ENCODE data around the gene PERP.
"Not testable (repeated sequence)": the region's sequence is repeated elsewhere in the genome, so short reads cannot be mapped to it uniquely, and the experiment has no call there.

Gene PERP

GRCh38 chr6:138084904-138085838 is 22.0 kb downstream of the PERP start:
- Histone ChIP-seq H3K36me3 (ENCODE audit: low read length) (no peaks in the 10 kb centered on the region), H3K9ac (ENCODE audit: low read length) (no peak overlapping the region), H2AFZ (ENCODE audit: low read depth, low read length, severe bottlenecking) (no peak overlapping the region), H3F3A (ENCODE audit: insufficient read depth) (no peaks in the 10 kb centered on the region), H3K27ac (ENCODE audit: low read depth, low read length) (no peak overlapping the region), H4K20me1 (ENCODE audit: low read depth, low read length) (no peaks in the 10 kb centered on the region), H3K4me2 (ENCODE audit: low read depth, low read length, poor library complexity, severe bottlenecking) (no peak overlapping the region), H3K79me2 (ENCODE audit: insufficient read depth, low read length) (no peaks in the 10 kb centered on the region), H3K9me2 (replicated peaks; ENCODE audit: insufficient read depth, low read length) (no peaks in the 10 kb centered on the region), H3K9me3 (ENCODE audit: insufficient read depth, low read length) (no peaks in the 10 kb centered on the region), H3K4me3 (ENCODE audit: insufficient read depth, low read length, poor library complexity, severe bottlenecking) (no peak overlapping the region), H3K27me3 (ENCODE audit: low read length) (no peaks in the 10 kb centered on the region)
- no peak for TF ChIP-seq EZH2phosphoT487 (conservative IDR thresholded peaks at IDR 0.05; ENCODE audit: low read length)
- TF ChIP-seq, protein P1, sequence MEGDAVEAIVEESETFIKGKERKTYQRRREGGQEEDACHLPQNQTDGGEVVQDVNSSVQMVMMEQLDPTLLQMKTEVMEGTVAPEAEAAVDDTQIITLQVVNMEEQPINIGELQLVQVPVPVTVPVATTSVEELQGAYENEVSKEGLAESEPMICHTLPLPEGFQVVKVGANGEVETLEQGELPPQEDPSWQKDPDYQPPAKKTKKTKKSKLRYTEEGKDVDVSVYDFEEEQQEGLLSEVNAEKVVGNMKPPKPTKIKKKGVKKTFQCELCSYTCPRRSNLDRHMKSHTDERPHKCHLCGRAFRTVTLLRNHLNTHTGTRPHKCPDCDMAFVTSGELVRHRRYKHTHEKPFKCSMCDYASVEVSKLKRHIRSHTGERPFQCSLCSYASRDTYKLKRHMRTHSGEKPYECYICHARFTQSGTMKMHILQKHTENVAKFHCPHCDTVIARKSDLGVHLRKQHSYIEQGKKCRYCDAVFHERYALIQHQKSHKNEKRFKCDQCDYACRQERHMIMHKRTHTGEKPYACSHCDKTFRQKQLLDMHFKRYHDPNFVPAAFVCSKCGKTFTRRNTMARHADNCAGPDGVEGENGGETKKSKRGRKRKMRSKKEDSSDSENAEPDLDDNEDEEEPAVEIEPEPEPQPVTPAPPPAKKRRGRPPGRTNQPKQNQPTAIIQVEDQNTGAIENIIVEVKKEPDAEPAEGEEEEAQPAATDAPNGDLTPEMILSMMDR (IDR thresholded peaks at IDR 0.05; ENCODE audit: insufficient read depth, low read length, poor library complexity, severe bottlenecking) = no peak

GRCh38 chr6:138082232-138082631 is 25.0 kb downstream of the PERP start:
- H3K36me3 ChIP-seq (ENCODE audit: low read length) = no peaks in the 10 kb centered on the region
- H2AFZ ChIP-seq (ENCODE audit: low read depth, low read length, severe bottlenecking) = no peak overlapping the region
- H3K79me2 ChIP-seq (ENCODE audit: insufficient read depth, low read length) = no peaks in the 10 kb centered on the region
- no peak overlapping the region for H3K4me3 ChIP-seq (ENCODE audit: insufficient read depth, low read length, poor library complexity, severe bottlenecking)
- no peaks in the 10 kb centered on the region for H3F3A ChIP-seq (ENCODE audit: insufficient read depth)
- no peaks in the 10 kb centered on the region for H3K9me3 ChIP-seq (ENCODE audit: insufficient read depth, low read length)
- no peak overlapping the region for H3K27ac ChIP-seq (ENCODE audit: low read depth, low read length)
- H4K20me1 ChIP-seq (ENCODE audit: low read depth, low read length) = no peaks in the 10 kb centered on the region
- no peak overlapping the region for H3K9ac ChIP-seq (ENCODE audit: low read length)
- no peaks in the 10 kb centered on the region for H3K27me3 ChIP-seq (ENCODE audit: low read length)
- H3K4me2 ChIP-seq (ENCODE audit: low read depth, low read length, poor library complexity, severe bottlenecking) = no peak overlapping the region
- TF ChIP-seq EZH2phosphoT487 (conservative IDR thresholded peaks at IDR 0.05; ENCODE audit: low read length) = no peak
- TF ChIP-seq, protein P1 (IDR thresholded peaks at IDR 0.05; ENCODE audit: insufficient read depth, low read length, poor library complexity, severe bottlenecking) = no peak
- H3K9me2 ChIP-seq (replicated peaks; ENCODE audit: insufficient read depth, low read length) = no peaks in the 10 kb centered on the region

- H3K79me2 ChIP-seq (ENCODE audit: insufficient read depth, low read length); H3K9me2 ChIP-seq (replicated peaks; ENCODE audit: insufficient read depth, low read length); H2AFZ ChIP-seq (ENCODE audit: low read depth, low read length, severe bottlenecking); H3K36me3 ChIP-seq (ENCODE audit: low read length); H3F3A ChIP-seq (ENCODE audit: insufficient read depth); H4K20me1 ChIP-seq (ENCODE audit: low read depth, low read length); H3K4me3 ChIP-seq (ENCODE audit: insufficient read depth, low read length, poor library complexity, severe bottlenecking); H3K4me2 ChIP-seq (ENCODE audit: low read depth, low read length, poor library complexity, severe bottlenecking); H3K9ac ChIP-seq (ENCODE audit: low read length); H3K27ac ChIP-seq (ENCODE audit: low read depth, low read length); H3K27me3 ChIP-seq (ENCODE audit: low read length); H3K9me3 ChIP-seq (ENCODE audit: insufficient read depth, low read length): not testable (repeated sequence)
Observed at GRCh38 chr6:138079556-138079955, 27.7 kb downstream of the PERP start.

GRCh38 chr6:138078491-138078890 is 28.7 kb downstream of the PERP start:
- no peaks in the 10 kb centered on the region for H3F3A ChIP-seq (ENCODE audit: insufficient read depth)
- H3K79me2 ChIP-seq (ENCODE audit: insufficient read depth, low read length) = no peaks in the 10 kb centered on the region
- no peaks in the 10 kb centered on the region for H3K9me3 ChIP-seq (ENCODE audit: insufficient read depth, low read length)
- no peak overlapping the region for H3K9ac ChIP-seq (ENCODE audit: low read length)
- H3K27me3 ChIP-seq (ENCODE audit: low read length) = no peaks in the 10 kb centered on the region
- no peak overlapping the region for H3K4me2 ChIP-seq (ENCODE audit: low read depth, low read length, poor library complexity, severe bottlenecking)
- H3K4me3 ChIP-seq (ENCODE audit: insufficient read depth, low read length, poor library complexity, severe bottlenecking) = no peak overlapping the region
- no peaks in the 10 kb centered on the region for H4K20me1 ChIP-seq (ENCODE audit: low read depth, low read length)
- no peak overlapping the region for H2AFZ ChIP-seq (ENCODE audit: low read depth, low read length, severe bottlenecking)
- H3K9me2 ChIP-seq (replicated peaks; ENCODE audit: insufficient read depth, low read length) = no peaks in the 10 kb centered on the region
- TF ChIP-seq EZH2phosphoT487 (conservative IDR thresholded peaks at IDR 0.05; ENCODE audit: low read length) = no peak
- TF ChIP-seq, protein P1 (IDR thresholded peaks at IDR 0.05; ENCODE audit: insufficient read depth, low read length, poor library complexity, severe bottlenecking) = no peak
- no peak overlapping the region for H3K27ac ChIP-seq (ENCODE audit: low read depth, low read length)
- H3K36me3 ChIP-seq (ENCODE audit: low read length) = no peaks in the 10 kb centered on the region

Data from SU-DHL-6 (cell line).